ELR (cell line): ENCODE results near the gene CALML5.

Experiments used
- DNase-seq: peaks from one replicate; pipeline ENCODE4 v3.0.0-alpha.2; 2015; ENCODE audit warnings: low read depth

Gene CALML5

GRCh38 chr10:5533098-5533731, 33.8 kb upstream of the CALML5 start:
- DNase-seq = no peak

- DNase-seq = no peak
Observed at GRCh38 chr10:5532618-5533097, 33.3 kb upstream of the CALML5 start.

GRCh38 chr10:5532307-5532605, 32.9 kb upstream of the CALML5 start:
- DNase-seq = no peak

- no peak for DNase-seq
Observed at GRCh38 chr10:5531558-5532306, 32.4 kb upstream of the CALML5 start.

- DNase-seq = no peak
Observed at GRCh38 chr10:5530846-5531557, 31.6 kb upstream of the CALML5 start.

GRCh38 chr10:5530412-5530806, 31.0 kb upstream of the CALML5 start:
- no peak for DNase-seq

GRCh38 chr10:5529702-5530411, 30.5 kb upstream of the CALML5 start:
- DNase-seq = no peak

GRCh38 chr10:5528989-5529701, 29.8 kb upstream of the CALML5 start:
- DNase-seq = no peak

- no peak for DNase-seq
Observed at GRCh38 chr10:5527332-5528200, 28.2 kb upstream of the CALML5 start.

- no peak for DNase-seq
Observed at GRCh38 chr10:5526691-5527331, 27.4 kb upstream of the CALML5 start.

GRCh38 chr10:5525561-5526341, 26.4 kb upstream of the CALML5 start:
- DNase-seq = no peak

GRCh38 chr10:5524641-5525560, 25.5 kb upstream of the CALML5 start, which contains the start of gene CALML3:
TSS of gene CALML3 (plus strand) at chr10:5524961. CDS start at chr10:5525086, 125 bp downstream.
- DNase-seq = no peak

- DNase-seq = no peak
Observed at GRCh38 chr10:5523796-5524574, 24.6 kb upstream of the CALML5 start.

- DNase-seq = no peak
Observed at GRCh38 chr10:5522913-5523560, 23.7 kb upstream of the CALML5 start.

- no peak for DNase-seq
Observed at GRCh38 chr10:5519054-5519453, 19.7 kb upstream of the CALML5 start.

GRCh38 chr10:5518143-5518542, 18.8 kb upstream of the CALML5 start:
- DNase-seq = no peak

GRCh38 chr10:5517546-5517945, 18.2 kb upstream of the CALML5 start:
- no peak for DNase-seq
